Endothelial cell of umbilical vein (primary cell): ENCODE results near the gene BLVRA. TPM values are rescaled to one million over a fixed set of nuclear protein-coding genes. Genes with fewer than 3 reads are reported as not detected.

Source experiments
- BruUV-seq: library from RNA; stranded (reverse); fragments of 400-500 nt; replicated peaks from 2 replicates; lab custom pipeline; 2021; lab: Mats Ljungman, UMichigan
- CTCF ChIA-PET: fragments of 300-600, 350-600 bp; sonication (Branson Sonifier 250); formaldehyde crosslinking; loops from one replicate; lab custom pipeline; 2021; ENCODE audit warnings: antibody characterized with exemption, inconsistent platforms; lab: Charles Lee
- POLR2A ChIA-PET: fragments of 300-600, 350-600 bp; sonication (Branson Sonifier 250); formaldehyde crosslinking; loops from one replicate; lab custom pipeline; 2021; ENCODE audit warnings: antibody characterized with exemption, inconsistent platforms; lab: Charles Lee
- DNase-seq: peaks from one replicate; pipeline ENCODE4 v3.0.0-alpha.2; 2011; ENCODE audit warnings: low read depth, low spot score
- FAIRE-seq: peaks from 2 replicates; lab custom pipeline; 2011; peaks lifted over from hg19 to GRCh38; lab: Jason Lieb, UNC
- H2AFZ ChIP-seq: 2 replicates; pipeline ENCODE4 v1.6.0; 2012; ENCODE audit warnings: low read depth, low read length, control low read depth, inconsistent platforms
- H3K27ac ChIP-seq: 2 replicates; pipeline ENCODE4 v1.5.1; 2011; ENCODE audit warnings: low read depth, mild to moderate bottlenecking, control low read depth, low read length, moderate library complexity; ENCODE audit not compliant: insufficient read depth
- H3K27me3 ChIP-seq, 2 experiments: 2 replicates each; pipeline versions ENCODE4 v1.6.0 to v1.6.1; 2011; ENCODE audit warnings: low read length in 2 of 2, mixed read lengths in 1 of 2; ENCODE audit not compliant: control insufficient read depth in 2 of 2, insufficient read depth in 2 of 2
- H3K36me3 ChIP-seq, 2 experiments: 2 replicates in 1 of 2; 3 replicates in 1 of 2; pipeline ENCODE4 v1.5.1; 2011; ENCODE audit warnings: low read length in 2 of 2, mild to moderate bottlenecking in 1 of 2, moderate library complexity in 1 of 2; ENCODE audit not compliant: control insufficient read depth in 2 of 2, insufficient read depth in 2 of 2; ENCODE audit errors: extremely low read depth in 1 of 2
- H3K4me1 ChIP-seq: 3 replicates; pipeline ENCODE4 v1.5.1; 2011; ENCODE audit warnings: mild to moderate bottlenecking, low read length; ENCODE audit not compliant: control insufficient read depth, insufficient read depth; ENCODE audit errors: extremely low read depth
- H3K4me2 ChIP-seq: 2 replicates; pipeline ENCODE4 v1.6.1; 2011; ENCODE audit warnings: low read length, control low read depth, mixed read lengths; ENCODE audit not compliant: insufficient read depth
- H3K4me3 ChIP-seq, 3 experiments: fragments of 200-600 bp in 1 of 3; sonication (generic), shearing (Covaris generic) in 1 of 3; replicated peaks in 1 of 3; 2 replicates each; pipeline ENCODE4 v1.5.1; 2011 to 2016; ENCODE audit warnings: control low read depth in 3 of 3, low read length in 3 of 3, mild to moderate bottlenecking in 2 of 3, inconsistent platforms in 1 of 3, low read depth in 1 of 3, moderate library complexity in 1 of 3; ENCODE audit not compliant: insufficient read depth in 1 of 3
- H3K79me2 ChIP-seq: 2 replicates; pipeline ENCODE4 v1.6.0; 2012; ENCODE audit warnings: low read length, inconsistent platforms; ENCODE audit not compliant: control insufficient read depth, insufficient read depth
- H3K9ac ChIP-seq: replicated peaks from 2 replicates; pipeline ENCODE3; 2011; ENCODE audit warnings: low read length, control low read depth; ENCODE audit not compliant: insufficient read depth; ENCODE audit errors: extremely low read depth
- H3K9me1 ChIP-seq: replicated peaks from 3 replicates; pipeline ENCODE4 v1.6.0; 2011; ENCODE audit warnings: mild to moderate bottlenecking, low read length; ENCODE audit not compliant: control insufficient read depth, insufficient read depth; ENCODE audit errors: extremely low read depth
- H3K9me3 ChIP-seq: replicated peaks from 2 replicates; pipeline ENCODE4 v1.5.1; 2012; ENCODE audit warnings: low read length, inconsistent platforms; ENCODE audit not compliant: control insufficient read depth, insufficient read depth
- H4K20me1 ChIP-seq: replicated peaks from 2 replicates; pipeline ENCODE3; 2011; ENCODE audit warnings: mild to moderate bottlenecking, low read length; ENCODE audit not compliant: control insufficient read depth, insufficient read depth; ENCODE audit errors: extremely low read depth
- EZH2 ChIP-seq: IDR thresholded peaks from 2 replicates; pipeline ENCODE4 v1.6.1; 2012; ENCODE audit warnings: borderline replicate concordance, low read depth, mild to moderate bottlenecking, moderate library complexity, low read length, inconsistent platforms; ENCODE audit not compliant: severe bottlenecking
- FOS ChIP-seq: IDR thresholded peaks from 2 replicates; pipeline ENCODE4 v1.6.1; 2011; ENCODE audit warnings: mild to moderate bottlenecking, low read length, moderate library complexity, borderline replicate concordance; ENCODE audit not compliant: insufficient read depth
- GATA2 ChIP-seq: IDR thresholded peaks from 2 replicates; pipeline ENCODE4 v1.7.0; 2011; ENCODE audit warnings: low read depth, mild to moderate bottlenecking, moderate library complexity, mixed read lengths, low read length; ENCODE audit not compliant: insufficient read length, insufficient read depth
- JUN ChIP-seq: IDR thresholded peaks from 2 replicates; pipeline ENCODE4 v1.6.1; 2011; ENCODE audit warnings: borderline replicate concordance, low read depth; ENCODE audit not compliant: insufficient read length, insufficient read depth
- MYC ChIP-seq: IDR thresholded peaks from one replicate; pipeline ENCODE4 v1.6.1; 2011; ENCODE audit warnings: mild to moderate bottlenecking, low read depth, low read length
- POLR2A ChIP-seq: IDR thresholded peaks from 2 replicates; pipeline ENCODE4 v1.6.1; 2012; ENCODE audit warnings: low read depth, mild to moderate bottlenecking, control low read depth, low read length
- POLR2AphosphoS5 ChIP-seq: IDR thresholded peaks from 2 replicates; pipeline ENCODE4 v1.6.1; 2012; ENCODE audit warnings: low read depth, mild to moderate bottlenecking, control low read depth, low read length, moderate library complexity; ENCODE audit not compliant: insufficient read depth
- dilution Hi-C: fragments of 300-500 bp; cut with MboI; formaldehyde crosslinking; loops from one replicate; pipeline ENCODE4 v1.15.0; 2019; ENCODE audit warnings: low sequenced_read_pairs; ENCODE audit not compliant: extremely low pct_ligation_motif_present
- intact Hi-C: fragments of 100-400 bp; cut with micrococcal nuclease; formaldehyde crosslinking; loops from one replicate; pipeline ENCODE4 v1.10.0; 2022
- polyA plus RNA-seq, 4 experiments: library from polyadenylated mRNA; depleted of rRNA in 3 of 4; stranded (reverse) in 3 of 4; unstranded in 1 of 4; fragments of >200 nt; gene quantifications; 2 replicates each; pipeline versions ENCODE4 v1.2.1 to v1.2.3, GENCODE V29; 2011 to 2012; ENCODE audit warnings: missing spikeins in 1 of 4
- total RNA-seq: library from RNA; stranded (reverse); gene quantifications from 2 replicates; pipeline ENCODE4 v1.2.3, GENCODE V29; 2021
- TF ChIP-seq, protein P1 (sequence below): IDR thresholded peaks from 2 replicates; pipeline ENCODE4 v1.6.1; 2011; ENCODE audit not compliant: insufficient read depth, insufficient read length
- TF ChIP-seq, protein P2 (sequence below), 2 donors: IDR thresholded peaks; 1 replicate in 1 of 2; 2 replicates in 1 of 2; pipeline ENCODE4 v1.5.1; 2011; ENCODE audit warnings: low read length in 2 of 2, mild to moderate bottlenecking in 2 of 2, moderate library complexity in 2 of 2, control low read depth in 1 of 2, inconsistent platforms in 1 of 2, low read depth in 1 of 2; ENCODE audit not compliant: insufficient read depth in 1 of 2; ENCODE audit errors: extremely low read depth in 1 of 2

The BLVRA gene
- total and polyA plus RNA-seq, 2 donors (not counting 3 experiments of a cell fraction or from before 2014, with no cell fraction given) = 24.0 to 34.5 TPM

DNA sequence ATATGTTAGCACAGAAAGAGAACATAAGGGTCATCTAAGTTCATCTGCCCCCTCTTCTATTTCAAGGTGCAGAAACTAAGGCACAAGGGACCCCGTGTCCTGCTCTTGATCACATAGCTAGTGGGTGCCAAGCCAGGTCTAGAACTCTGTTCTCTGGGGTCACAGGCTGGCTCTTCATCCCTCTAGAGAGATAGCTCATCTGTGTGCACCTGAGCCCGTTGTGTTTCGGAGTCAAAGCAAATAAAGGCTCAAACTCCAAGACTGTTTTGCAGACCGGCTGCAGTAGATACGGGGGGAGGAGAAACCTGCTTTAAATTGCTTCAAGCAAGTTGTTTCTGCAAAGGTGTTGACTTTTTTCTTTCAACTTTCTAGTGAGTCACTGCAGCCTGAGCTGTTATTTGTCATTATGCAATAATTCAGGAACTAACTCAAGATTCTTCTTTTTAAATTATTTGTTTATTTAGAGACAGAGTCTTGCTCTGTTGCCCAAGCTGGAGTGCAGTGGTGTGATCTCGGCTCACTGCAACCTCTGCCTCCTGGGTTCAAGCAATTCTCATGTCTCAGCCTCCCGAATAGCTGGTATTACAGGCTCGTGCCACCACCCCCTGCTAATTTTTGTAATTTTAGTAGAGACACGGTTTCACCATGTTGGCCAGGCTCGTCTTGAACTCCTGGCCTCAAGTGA lies 6.5 kb downstream of the BLVRA start:
- dilution Hi-C loops (no loop called here), intact Hi-C loops (no loop called here)
- Histone ChIP-seq H3K27me3 (no peaks in the 10 kb centered on the region), H3K4me1 (no peaks in the 10 kb centered on the region), H3K9ac (no peak overlapping the region), H3K4me3 (no peak overlapping the region), H3K9me1 (no peaks in the 10 kb centered on the region), H3K9me3 (no peaks in the 10 kb centered on the region), H4K20me1 (no peaks in the 10 kb centered on the region), H3K79me2 (no peaks in the 10 kb centered on the region), H3K36me3 (no peaks in the 10 kb centered on the region), H3K4me2 (no peak overlapping the region), H2AFZ (no peak overlapping the region), H3K27ac (no peak overlapping the region)
- ChIA-PET CTCF (no interaction called here), POLR2A (no interaction called here)
- no peak for FAIRE-seq
- no peak for DNase-seq
- TF ChIP-seq GATA2 (no peak), EZH2 (no peak), POLR2AphosphoS5 (no peak), POLR2A (no peak), FOS (no peak), MYC (no peak), JUN (no peak)
- TF ChIP-seq, protein P1, sequence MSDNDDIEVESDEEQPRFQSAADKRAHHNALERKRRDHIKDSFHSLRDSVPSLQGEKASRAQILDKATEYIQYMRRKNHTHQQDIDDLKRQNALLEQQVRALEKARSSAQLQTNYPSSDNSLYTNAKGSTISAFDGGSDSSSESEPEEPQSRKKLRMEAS = no peak
- TF ChIP-seq, protein P2, sequence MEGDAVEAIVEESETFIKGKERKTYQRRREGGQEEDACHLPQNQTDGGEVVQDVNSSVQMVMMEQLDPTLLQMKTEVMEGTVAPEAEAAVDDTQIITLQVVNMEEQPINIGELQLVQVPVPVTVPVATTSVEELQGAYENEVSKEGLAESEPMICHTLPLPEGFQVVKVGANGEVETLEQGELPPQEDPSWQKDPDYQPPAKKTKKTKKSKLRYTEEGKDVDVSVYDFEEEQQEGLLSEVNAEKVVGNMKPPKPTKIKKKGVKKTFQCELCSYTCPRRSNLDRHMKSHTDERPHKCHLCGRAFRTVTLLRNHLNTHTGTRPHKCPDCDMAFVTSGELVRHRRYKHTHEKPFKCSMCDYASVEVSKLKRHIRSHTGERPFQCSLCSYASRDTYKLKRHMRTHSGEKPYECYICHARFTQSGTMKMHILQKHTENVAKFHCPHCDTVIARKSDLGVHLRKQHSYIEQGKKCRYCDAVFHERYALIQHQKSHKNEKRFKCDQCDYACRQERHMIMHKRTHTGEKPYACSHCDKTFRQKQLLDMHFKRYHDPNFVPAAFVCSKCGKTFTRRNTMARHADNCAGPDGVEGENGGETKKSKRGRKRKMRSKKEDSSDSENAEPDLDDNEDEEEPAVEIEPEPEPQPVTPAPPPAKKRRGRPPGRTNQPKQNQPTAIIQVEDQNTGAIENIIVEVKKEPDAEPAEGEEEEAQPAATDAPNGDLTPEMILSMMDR (IDR thresholded peaks at IDR 0.05; ENCODE audit: extremely low read depth in 1 of 2, insufficient read depth in 1 of 2, low read depth in 1 of 2, low read length in 2 of 2) = no peak
- no TSS peak for BruUV-seq
